A375 (cell line): Measurements from ENCODE around the gene C12orf56. TPM values are rescaled to one million over a fixed set of nuclear protein-coding genes. Genes with fewer than 3 reads are reported as not detected.

Experiments
- small RNA-seq: library from RNA; depleted of rRNA; stranded (forward); fragments of <200 nt; gene quantifications from one replicate; pipeline ENCODE3, GENCODE V24; 2014
- total RNA-seq: library from RNA; depleted of rRNA; stranded (reverse); fragments of >200 nt; shearing (Covaris generic); gene quantifications from 2 replicates; pipeline ENCODE4 v1.2.3, GENCODE V29; 2014; rRNA removed

Gene C12orf56
- total RNA-seq = 0.15 and 0.29 TPM in 2 replicates

GRCh38 chr12:64390275-64390851 lies at the start of gene C12orf56:
Gene C12orf56, minus strand, starts transcription at chr12:64390758. Its CDS starts 193 bp downstream, at chr12:64390565.

GRCh38 chr12:64403707-64404469 lies 13.3 kb upstream of the C12orf56 start, which contains the start of gene XPOT:
Gene XPOT, plus strand, starts transcription at chr12:64404392. Its CDS starts 5,644 bp downstream, at chr12:64410036.

GRCh38 chr12:64222009-64222765 lies 168.4 kb downstream of the C12orf56 start, which contains the start of gene KICS2:
Gene KICS2, minus strand, starts transcription at chr12:64222296. Its CDS starts 59 bp downstream, at chr12:64222237.

Small RNAs within 50 kb of the gene (small RNA-seq; reads per million reads assigned to genes)
- not detected for gene RF01210
- not detected for gene RNU5A-7P

Other genes with a start within 250 kb of the C12orf56 start
- 6.3 and 11.8 TPM in 2 replicates for gene KICS2, start 168.5 kb downstream of the C12orf56 start, total RNA-seq
- gene XPOT, start 13.6 kb upstream of the C12orf56 start, total RNA-seq = 120 and 127 TPM in 2 replicates
- 18.7 and 23.6 TPM in 2 replicates for gene TBK1, start 61.4 kb upstream of the C12orf56 start, total RNA-seq
- 12.4 and 13.7 TPM in 2 replicates for gene RASSF3, start 219.7 kb upstream of the C12orf56 start, total RNA-seq